ENCODE data around the gene ADAMTSL3. TPM values are rescaled to one million over a fixed set of nuclear protein-coding genes. Genes with fewer than 3 reads are reported as not detected.

Gene ADAMTSL3
- polyA plus RNA-seq, 1 donor from 2014 or later = 0.51 TPM

DNA sequence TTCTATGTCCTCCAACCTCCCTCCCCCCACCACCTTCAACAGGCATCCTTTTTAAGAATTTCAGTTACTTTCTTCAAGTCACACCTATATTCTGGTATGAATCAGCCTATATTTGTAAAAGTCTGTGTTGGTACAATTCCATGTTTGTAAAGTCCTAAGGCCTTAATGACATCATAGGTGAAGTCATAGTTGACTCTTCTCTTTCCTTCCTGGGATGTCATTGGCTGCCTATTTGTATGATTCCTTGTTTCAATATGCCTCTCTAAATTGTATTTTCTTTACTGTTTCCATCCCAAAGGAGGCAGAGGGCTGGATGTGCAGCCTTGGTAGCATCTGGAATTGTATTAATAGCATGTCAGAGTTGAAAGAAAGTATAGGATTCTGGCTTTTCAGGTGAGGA, 56.5 kb downstream of the ADAMTSL3 start:
- TF ChIP-seq TAF1 (IDR thresholded peaks at IDR 0.05; ENCODE audit: low read depth) = no peak
- no peak for TF ChIP-seq POLR2AphosphoS5 (IDR thresholded peaks at IDR 0.05)
- no peak for TF ChIP-seq SMC3 (conservative IDR thresholded peaks at IDR 0.05; ENCODE audit: poor library complexity)
- TF ChIP-seq EZH2 (IDR thresholded peaks at IDR 0.05; ENCODE audit: borderline replicate concordance, insufficient read depth, low read length, poor library complexity, severe bottlenecking) = no peak
- TF ChIP-seq RAD21 (conservative IDR thresholded peaks at IDR 0.05) = no peak
- no peak for TF ChIP-seq EP300 (conservative IDR thresholded peaks at IDR 0.05; ENCODE audit: poor library complexity, severe bottlenecking)
- TF ChIP-seq, protein P1, sequence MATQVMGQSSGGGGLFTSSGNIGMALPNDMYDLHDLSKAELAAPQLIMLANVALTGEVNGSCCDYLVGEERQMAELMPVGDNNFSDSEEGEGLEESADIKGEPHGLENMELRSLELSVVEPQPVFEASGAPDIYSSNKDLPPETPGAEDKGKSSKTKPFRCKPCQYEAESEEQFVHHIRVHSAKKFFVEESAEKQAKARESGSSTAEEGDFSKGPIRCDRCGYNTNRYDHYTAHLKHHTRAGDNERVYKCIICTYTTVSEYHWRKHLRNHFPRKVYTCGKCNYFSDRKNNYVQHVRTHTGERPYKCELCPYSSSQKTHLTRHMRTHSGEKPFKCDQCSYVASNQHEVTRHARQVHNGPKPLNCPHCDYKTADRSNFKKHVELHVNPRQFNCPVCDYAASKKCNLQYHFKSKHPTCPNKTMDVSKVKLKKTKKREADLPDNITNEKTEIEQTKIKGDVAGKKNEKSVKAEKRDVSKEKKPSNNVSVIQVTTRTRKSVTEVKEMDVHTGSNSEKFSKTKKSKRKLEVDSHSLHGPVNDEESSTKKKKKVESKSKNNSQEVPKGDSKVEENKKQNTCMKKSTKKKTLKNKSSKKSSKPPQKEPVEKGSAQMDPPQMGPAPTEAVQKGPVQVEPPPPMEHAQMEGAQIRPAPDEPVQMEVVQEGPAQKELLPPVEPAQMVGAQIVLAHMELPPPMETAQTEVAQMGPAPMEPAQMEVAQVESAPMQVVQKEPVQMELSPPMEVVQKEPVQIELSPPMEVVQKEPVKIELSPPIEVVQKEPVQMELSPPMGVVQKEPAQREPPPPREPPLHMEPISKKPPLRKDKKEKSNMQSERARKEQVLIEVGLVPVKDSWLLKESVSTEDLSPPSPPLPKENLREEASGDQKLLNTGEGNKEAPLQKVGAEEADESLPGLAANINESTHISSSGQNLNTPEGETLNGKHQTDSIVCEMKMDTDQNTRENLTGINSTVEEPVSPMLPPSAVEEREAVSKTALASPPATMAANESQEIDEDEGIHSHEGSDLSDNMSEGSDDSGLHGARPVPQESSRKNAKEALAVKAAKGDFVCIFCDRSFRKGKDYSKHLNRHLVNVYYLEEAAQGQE (IDR thresholded peaks at IDR 0.05; ENCODE audit: borderline replicate concordance) = no peak
- no peak for TF ChIP-seq MXI1 (conservative IDR thresholded peaks at IDR 0.05; ENCODE audit: poor library complexity, severe bottlenecking)
- TF ChIP-seq, protein P2, sequence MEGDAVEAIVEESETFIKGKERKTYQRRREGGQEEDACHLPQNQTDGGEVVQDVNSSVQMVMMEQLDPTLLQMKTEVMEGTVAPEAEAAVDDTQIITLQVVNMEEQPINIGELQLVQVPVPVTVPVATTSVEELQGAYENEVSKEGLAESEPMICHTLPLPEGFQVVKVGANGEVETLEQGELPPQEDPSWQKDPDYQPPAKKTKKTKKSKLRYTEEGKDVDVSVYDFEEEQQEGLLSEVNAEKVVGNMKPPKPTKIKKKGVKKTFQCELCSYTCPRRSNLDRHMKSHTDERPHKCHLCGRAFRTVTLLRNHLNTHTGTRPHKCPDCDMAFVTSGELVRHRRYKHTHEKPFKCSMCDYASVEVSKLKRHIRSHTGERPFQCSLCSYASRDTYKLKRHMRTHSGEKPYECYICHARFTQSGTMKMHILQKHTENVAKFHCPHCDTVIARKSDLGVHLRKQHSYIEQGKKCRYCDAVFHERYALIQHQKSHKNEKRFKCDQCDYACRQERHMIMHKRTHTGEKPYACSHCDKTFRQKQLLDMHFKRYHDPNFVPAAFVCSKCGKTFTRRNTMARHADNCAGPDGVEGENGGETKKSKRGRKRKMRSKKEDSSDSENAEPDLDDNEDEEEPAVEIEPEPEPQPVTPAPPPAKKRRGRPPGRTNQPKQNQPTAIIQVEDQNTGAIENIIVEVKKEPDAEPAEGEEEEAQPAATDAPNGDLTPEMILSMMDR (IDR thresholded peaks at IDR 0.05; ENCODE audit: poor library complexity, severe bottlenecking) = no peak
- Histone ChIP-seq H2AFZ (ENCODE audit: low read depth, low read length) (no peak overlapping the region), H3K9me3 (ENCODE audit: low read length) (no peaks in the 10 kb centered on the region)

DNA sequence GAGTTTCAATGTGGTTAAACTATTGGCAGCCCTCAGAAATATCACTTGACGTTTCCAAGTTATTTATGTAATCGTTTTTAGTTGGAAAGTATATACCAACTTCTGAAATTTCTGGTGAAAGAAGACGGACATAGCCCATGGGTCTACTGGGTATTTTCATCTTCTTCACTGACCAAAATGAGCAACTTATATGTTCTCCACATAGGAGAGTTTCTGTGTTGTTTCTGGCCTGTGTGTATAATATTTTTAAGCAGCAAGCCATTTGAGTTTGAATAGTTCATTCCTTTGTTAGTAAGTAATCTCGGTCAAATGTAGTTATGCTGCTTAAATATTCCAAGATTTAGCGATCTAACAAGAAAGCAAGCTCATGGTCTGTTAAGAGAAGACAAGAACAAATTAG, 57.3 kb downstream of the ADAMTSL3 start:
- Histone ChIP-seq H3K9me2 (ENCODE audit: insufficient read depth, low read length) (no peaks in the 10 kb centered on the region), H4K20me1 (ENCODE audit: insufficient read depth) (no peaks in the 10 kb centered on the region), H3K4me3 (ENCODE audit: low read length) (no peak overlapping the region), H3K9ac (ENCODE audit: low read length) (no peak overlapping the region), H3F3A (ENCODE audit: insufficient read depth, low read length, poor library complexity, severe bottlenecking) (no peaks in the 10 kb centered on the region), H3K27ac (ENCODE audit: low read length) (no peak overlapping the region), H3K9me3 (ENCODE audit: low read length) (no peaks in the 10 kb centered on the region), H3K4me2 (ENCODE audit: low read length) (no peak overlapping the region), H3K79me2 (replicated peaks; ENCODE audit: insufficient read depth, low read length) (no peaks in the 10 kb centered on the region), H2AFZ (ENCODE audit: low read depth, low read length) (no peak overlapping the region), H3K27me3 (ENCODE audit: insufficient read depth, low read depth, low read length) (no peaks in the 10 kb centered on the region), H3K36me3 (ENCODE audit: insufficient read depth, low read length) (no peaks in the 10 kb centered on the region)
- TF ChIP-seq SMC3 (conservative IDR thresholded peaks at IDR 0.05; ENCODE audit: poor library complexity) = no peak
- TF ChIP-seq, protein P2 (IDR thresholded peaks at IDR 0.05; ENCODE audit: poor library complexity, severe bottlenecking) = no peak
- TF ChIP-seq EP300 (conservative IDR thresholded peaks at IDR 0.05; ENCODE audit: poor library complexity, severe bottlenecking) = no peak
- TF ChIP-seq POLR2AphosphoS5 (IDR thresholded peaks at IDR 0.05) = no peak
- no peak for TF ChIP-seq TAF1 (IDR thresholded peaks at IDR 0.05; ENCODE audit: low read depth)
- no peak for TF ChIP-seq MXI1 (conservative IDR thresholded peaks at IDR 0.05; ENCODE audit: poor library complexity, severe bottlenecking)
- no peak for TF ChIP-seq RAD21 (conservative IDR thresholded peaks at IDR 0.05)
- no peak for TF ChIP-seq EZH2 (IDR thresholded peaks at IDR 0.05; ENCODE audit: borderline replicate concordance, insufficient read depth, low read length, poor library complexity, severe bottlenecking)

More for the DNA sequence above, 56.5 kb downstream of the ADAMTSL3 start:
- H3K79me2 ChIP-seq (replicated peaks; ENCODE audit: insufficient read depth, low read length) = no peaks in the 10 kb centered on the region
- no peaks in the 10 kb centered on the region for H3K36me3 ChIP-seq (ENCODE audit: insufficient read depth, low read length)
- no peaks in the 10 kb centered on the region for H3F3A ChIP-seq (ENCODE audit: insufficient read depth, low read length, poor library complexity, severe bottlenecking)
- H3K4me3 ChIP-seq (ENCODE audit: low read length) = no peak overlapping the region
- no peak overlapping the region for H3K4me2 ChIP-seq (ENCODE audit: low read length)
- no peak overlapping the region for H3K27ac ChIP-seq (ENCODE audit: low read length)
- H3K9me2 ChIP-seq (ENCODE audit: insufficient read depth, low read length) = no peaks in the 10 kb centered on the region
- H3K27me3 ChIP-seq (ENCODE audit: insufficient read depth, low read depth, low read length) = no peaks in the 10 kb centered on the region
- H4K20me1 ChIP-seq (ENCODE audit: insufficient read depth) = no peaks in the 10 kb centered on the region
- no peak overlapping the region for H3K9ac ChIP-seq (ENCODE audit: low read length)

All from neural cell (in vitro differentiated cells).